NT2/D1 (cell line): ENCODE results near the gene ITGB5.

Experiments
- SUZ12 ChIP-seq: IDR thresholded peaks from 2 replicates; pipeline ENCODE4 v1.6.1; 2011; ENCODE audit not compliant: insufficient read length, insufficient read depth; ENCODE audit errors: extremely low read depth
- YY1 ChIP-seq: IDR thresholded peaks from 2 replicates; pipeline ENCODE4 v1.6.1; 2011; ENCODE audit not compliant: insufficient read length, insufficient read depth
- ZNF274 ChIP-seq: IDR thresholded peaks from 2 replicates; pipeline ENCODE4 v1.6.1; 2011; ENCODE audit warnings: mild to moderate bottlenecking, low read depth, low read length

DNA sequence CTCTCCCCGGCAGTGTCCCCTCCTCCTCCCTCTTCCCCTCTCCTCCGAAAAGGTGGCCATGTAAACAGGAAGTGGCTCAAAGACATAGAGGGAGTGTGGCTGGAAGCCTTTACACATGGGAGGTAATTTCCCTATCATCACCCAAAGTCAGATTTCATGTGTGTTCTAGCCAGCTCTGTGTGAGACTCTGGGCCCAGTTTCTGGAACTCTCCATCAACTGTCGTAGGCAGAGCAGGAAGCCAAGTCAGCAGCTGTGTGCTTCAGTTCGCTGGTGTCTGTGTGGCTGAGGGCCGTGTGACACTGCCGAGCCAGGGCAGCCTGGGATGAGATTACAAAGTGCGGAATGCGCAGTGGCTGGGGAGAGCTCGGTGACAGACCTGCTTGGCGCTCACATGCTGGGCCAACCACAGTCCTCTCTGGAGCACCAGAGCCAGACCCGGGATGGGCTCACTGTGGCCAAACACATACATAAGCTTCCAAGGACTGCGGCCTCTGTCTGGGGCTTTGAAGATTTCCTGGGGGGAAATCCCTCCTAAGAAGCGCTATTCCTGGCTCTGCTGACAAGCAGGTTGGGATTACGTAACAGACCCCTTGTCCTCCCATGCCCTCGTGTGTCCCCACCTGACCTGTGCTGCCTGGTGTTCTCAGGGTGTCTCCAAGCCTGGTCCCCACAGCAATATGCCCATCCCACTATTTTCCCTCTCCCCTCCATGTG, 106.2 kb downstream of the ITGB5 start:
- TF ChIP-seq YY1, result no peak
- TF ChIP-seq SUZ12, result no peak
- no peak for TF ChIP-seq ZNF274
